Type B pancreatic cell (in vitro differentiated cells): Measurements from ENCODE around the gene SNX9. TPM values are rescaled to one million over a fixed set of nuclear protein-coding genes. Genes with fewer than 3 reads are reported as not detected.

Source experiments
- DNase-seq: peaks from one replicate; pipeline ENCODE4 v3.0.0; 2021; ENCODE audit warnings: mixed read lengths; ENCODE audit not compliant: unreplicated experiment; ENCODE audit errors: extremely low spot score
- H3K27ac Mint-ChIP-seq: 2 replicates; pipeline ENCODE4 v1.8.0; 2021; ENCODE audit warnings: mild to moderate bottlenecking, mixed read lengths
- H3K27me3 Mint-ChIP-seq: 2 replicates; pipeline ENCODE4 v1.8.0; 2021; ENCODE audit warnings: mixed read lengths
- H3K36me3 Mint-ChIP-seq: 2 replicates; pipeline ENCODE4 v1.8.0; 2021; ENCODE audit warnings: mixed read lengths
- H3K4me1 Mint-ChIP-seq: one replicate; pipeline ENCODE4 v1.8.0; 2021; ENCODE audit warnings: mixed read lengths; ENCODE audit not compliant: unreplicated experiment
- H3K4me3 Mint-ChIP-seq: 2 replicates; pipeline ENCODE4 v1.8.0; 2021; ENCODE audit warnings: mild to moderate bottlenecking, mixed read lengths
- H3K9me3 Mint-ChIP-seq: 2 replicates; pipeline ENCODE4 v1.8.0; 2021; ENCODE audit warnings: mixed read lengths
- CTCF ChIP-seq: fragments of 200-600 bp; sonication (generic); conservative IDR thresholded peaks from 2 replicates; pipeline ENCODE4 v1.5.0; 2021; ENCODE audit warnings: antibody characterized with exemption, mild to moderate bottlenecking
- long read RNA-seq: library from polyadenylated mRNA; unstranded; transcript quantifications from one replicate; pipeline ENCODE4 v2.0.0, GENCODE V29; 2020
- total RNA-seq: library from RNA; stranded (reverse); gene quantifications from 2 replicates; pipeline ENCODE4 v1.2.1, GENCODE V29; 2021; ENCODE audit warnings: low replicate concordance

The SNX9 gene
- 23.2 and 31.9 TPM in 2 replicates for total RNA-seq
- long read RNA-seq, full-length matches to known transcripts = 11 of 38 reads
- long read RNA-seq, partial matches to known transcripts = 14 of 38 reads
- long read RNA-seq, other reads (novel, unspliced or antisense) = 13 of 38 reads

- no peaks in the 10 kb centered on the region for H3K27me3 Mint-ChIP-seq
- DNase-seq = peak; percentile 78
- peaks cover 16% of the 10 kb centered on the region for H3K4me1 Mint-ChIP-seq
- peak within 1 kb of the TSS; percentile 99 for H3K27ac Mint-ChIP-seq
- no peaks in the 10 kb centered on the region for H3K36me3 Mint-ChIP-seq
- H3K9me3 Mint-ChIP-seq = peaks cover 6% of the 10 kb centered on the region
- no peak for TF ChIP-seq CTCF
- peak within 1 kb of the TSS; percentile 98 for H3K4me3 Mint-ChIP-seq
Measured at GRCh38 chr6:157823001-157823527, at the start of gene SNX9. TSS of gene SNX9 (plus strand) at chr6:157823246. CDS start at chr6:157823435, 189 bp downstream.

- peak overlapping the region; percentile 76 for H3K27ac Mint-ChIP-seq
- H3K36me3 Mint-ChIP-seq = no peaks in the 10 kb centered on the region
- H3K4me3 Mint-ChIP-seq = no peak overlapping the region
Measured at GRCh38 chr6:157773248-157773773, 49.7 kb upstream of the SNX9 start.

GRCh38 chr6:157774153-157775135, 48.6 kb upstream of the SNX9 start:
- TF ChIP-seq CTCF = no peak
- DNase-seq = no peak
- Mint-ChIP-seq H3K27me3 (peaks cover 12% of the 10 kb centered on the region), H3K36me3 (no peaks in the 10 kb centered on the region), H3K9me3 (peaks cover 5% of the 10 kb centered on the region), H3K4me1 (peaks cover 10% of the 10 kb centered on the region), H3K27ac (no peak overlapping the region), H3K4me3 (no peak overlapping the region)

More at GRCh38 chr6:157773248-157773773, 49.7 kb upstream of the SNX9 start:
- TF ChIP-seq CTCF = no peak
- Mint-ChIP-seq H3K9me3 (peaks cover 5% of the 10 kb centered on the region), H3K27me3 (peaks cover 12% of the 10 kb centered on the region), H3K4me1 (peaks cover 13% of the 10 kb centered on the region)
- no peak for DNase-seq

- H3K4me1 Mint-ChIP-seq = peaks cover 7% of the 10 kb centered on the region
- H3K27ac Mint-ChIP-seq = no peak overlapping the region
- no peaks in the 10 kb centered on the region for H3K36me3 Mint-ChIP-seq
- no peak for TF ChIP-seq CTCF
- no peak overlapping the region for H3K4me3 Mint-ChIP-seq
- peaks cover 12% of the 10 kb centered on the region for H3K27me3 Mint-ChIP-seq
- peaks cover 5% of the 10 kb centered on the region for H3K9me3 Mint-ChIP-seq
- DNase-seq = no peak
Measured at GRCh38 chr6:157775376-157775775, 47.7 kb upstream of the SNX9 start.

- Mint-ChIP-seq H3K36me3 (no peaks in the 10 kb centered on the region), H3K4me1 (peaks cover 7% of the 10 kb centered on the region)
Measured at GRCh38 chr6:157777344-157777743, 45.7 kb upstream of the SNX9 start.

More at GRCh38 chr6:157777344-157777743, 45.7 kb upstream of the SNX9 start:
- TF ChIP-seq CTCF = no peak
- Mint-ChIP-seq H3K9me3 (peaks cover 5% of the 10 kb centered on the region), H3K27ac (no peak overlapping the region), H3K4me3 (no peak overlapping the region), H3K27me3 (peaks cover 15% of the 10 kb centered on the region)
- DNase-seq = no peak
